ENCODE measurements around the gene CERS1.

Gene CERS1

GRCh38 chr19:18939922-18940768 lies 44.2 kb upstream of the CERS1 start:
- TF ChIP-seq CTCF (IDR thresholded peaks at IDR 0.05; ENCODE audit: extremely low read depth, missing control alignments) = no peak
- peak; percentile 55 for DNase-seq (ENCODE audit: low spot score)

GRCh38 chr19:18939163-18939562 lies 43.2 kb upstream of the CERS1 start:
- TF ChIP-seq CTCF (IDR thresholded peaks at IDR 0.05; ENCODE audit: extremely low read depth, missing control alignments) = no peak
- DNase-seq (ENCODE audit: low spot score) = no peak

GRCh38 chr19:18933297-18933696 lies 37.3 kb upstream of the CERS1 start:
- no peak for DNase-seq (ENCODE audit: low spot score)
- TF ChIP-seq CTCF (IDR thresholded peaks at IDR 0.05; ENCODE audit: extremely low read depth, missing control alignments) = no peak

DNA sequence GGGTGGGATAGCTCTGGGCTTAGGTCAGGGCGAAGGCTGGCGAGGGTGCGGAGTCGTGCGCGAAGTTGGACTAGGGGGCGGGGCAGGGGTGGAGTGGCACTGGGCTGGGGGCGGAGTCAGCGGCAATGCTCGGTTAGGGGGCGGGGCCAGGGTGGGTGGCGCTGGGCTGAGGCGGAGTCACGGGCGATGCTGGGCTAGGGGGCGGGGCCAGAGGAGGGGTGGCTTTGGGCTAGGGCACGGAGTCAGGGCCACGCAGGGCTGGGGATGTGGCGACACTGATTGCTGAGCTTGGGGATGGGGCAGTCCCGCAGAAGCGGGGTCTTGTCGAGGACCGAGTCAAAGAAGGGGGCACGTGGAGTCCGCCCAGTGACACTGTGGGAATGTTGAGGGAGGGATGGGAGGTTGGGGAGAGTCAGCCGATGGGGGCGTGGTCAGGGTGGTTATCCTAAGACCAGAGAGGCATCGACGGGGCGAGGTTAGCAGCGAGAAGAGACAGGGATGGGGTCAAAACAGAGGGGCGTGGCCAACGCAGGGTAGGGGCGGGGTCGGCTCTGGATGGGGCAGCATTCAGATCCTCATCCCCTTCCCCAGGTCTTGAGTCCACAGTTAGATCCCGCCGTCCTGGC lies 36.4 kb upstream of the CERS1 start:
- TF ChIP-seq CTCF (IDR thresholded peaks at IDR 0.05; ENCODE audit: extremely low read depth, missing control alignments) = no peak

GRCh38 chr19:18931316-18932162 lies 35.6 kb upstream of the CERS1 start:
- TF ChIP-seq CTCF (IDR thresholded peaks at IDR 0.05; ENCODE audit: extremely low read depth, missing control alignments) = no peak

More for the DNA sequence above, 36.4 kb upstream of the CERS1 start:
- peak; percentile 92 for DNase-seq (ENCODE audit: low spot score)

GRCh38 chr19:18929311-18929710 lies 33.4 kb upstream of the CERS1 start:
- no peak for TF ChIP-seq CTCF (IDR thresholded peaks at IDR 0.05; ENCODE audit: extremely low read depth, missing control alignments)
- no peak for DNase-seq (ENCODE audit: low spot score)

More at GRCh38 chr19:18931316-18932162, 35.6 kb upstream of the CERS1 start:
- DNase-seq (ENCODE audit: low spot score) = no peak

All from GM20000 (cell line).